Bronchial epithelial cell (primary cell): ENCODE results near the gene FOXRED2. TPM values are rescaled to one million over a fixed set of nuclear protein-coding genes. Genes with fewer than 3 reads are reported as not detected.

Source experiments
- DNase-seq: peaks from one replicate; pipeline ENCODE4 v3.0.0-alpha.2; 2010; ENCODE audit warnings: low read depth
- FAIRE-seq: peaks from 2 replicates; lab custom pipeline; 2011; peaks lifted over from hg19 to GRCh38; lab: Jason Lieb, UNC
- H3K27me3 ChIP-seq: 2 replicates; pipeline ENCODE4 v1.5.1; 2011; ENCODE audit warnings: low read length; ENCODE audit not compliant: control insufficient read depth, insufficient read depth
- H3K36me3 ChIP-seq: 2 replicates; pipeline ENCODE4 v1.5.1; 2011; ENCODE audit warnings: low read length; ENCODE audit not compliant: control insufficient read depth, insufficient read depth
- H3K4me3 ChIP-seq: 2 replicates; pipeline ENCODE4 v1.5.1; 2011; ENCODE audit warnings: mild to moderate bottlenecking, low read depth, low read length, control low read depth
- total RNA-seq: library from RNA; depleted of rRNA; stranded (reverse); fragments of >200 nt; gene quantifications from 2 replicates; pipeline ENCODE4 v1.2.1, GENCODE V29; 2014
- TF ChIP-seq, protein P1 (sequence below): IDR thresholded peaks from 2 replicates; pipeline ENCODE4 v1.5.1; 2011; ENCODE audit warnings: mild to moderate bottlenecking, moderate library complexity, low read length, control low read depth, inconsistent platforms; ENCODE audit not compliant: insufficient read depth, severe bottlenecking

FOXRED2 gene
- 1.6 and 2.0 TPM in 2 replicates for total RNA-seq

DNA sequence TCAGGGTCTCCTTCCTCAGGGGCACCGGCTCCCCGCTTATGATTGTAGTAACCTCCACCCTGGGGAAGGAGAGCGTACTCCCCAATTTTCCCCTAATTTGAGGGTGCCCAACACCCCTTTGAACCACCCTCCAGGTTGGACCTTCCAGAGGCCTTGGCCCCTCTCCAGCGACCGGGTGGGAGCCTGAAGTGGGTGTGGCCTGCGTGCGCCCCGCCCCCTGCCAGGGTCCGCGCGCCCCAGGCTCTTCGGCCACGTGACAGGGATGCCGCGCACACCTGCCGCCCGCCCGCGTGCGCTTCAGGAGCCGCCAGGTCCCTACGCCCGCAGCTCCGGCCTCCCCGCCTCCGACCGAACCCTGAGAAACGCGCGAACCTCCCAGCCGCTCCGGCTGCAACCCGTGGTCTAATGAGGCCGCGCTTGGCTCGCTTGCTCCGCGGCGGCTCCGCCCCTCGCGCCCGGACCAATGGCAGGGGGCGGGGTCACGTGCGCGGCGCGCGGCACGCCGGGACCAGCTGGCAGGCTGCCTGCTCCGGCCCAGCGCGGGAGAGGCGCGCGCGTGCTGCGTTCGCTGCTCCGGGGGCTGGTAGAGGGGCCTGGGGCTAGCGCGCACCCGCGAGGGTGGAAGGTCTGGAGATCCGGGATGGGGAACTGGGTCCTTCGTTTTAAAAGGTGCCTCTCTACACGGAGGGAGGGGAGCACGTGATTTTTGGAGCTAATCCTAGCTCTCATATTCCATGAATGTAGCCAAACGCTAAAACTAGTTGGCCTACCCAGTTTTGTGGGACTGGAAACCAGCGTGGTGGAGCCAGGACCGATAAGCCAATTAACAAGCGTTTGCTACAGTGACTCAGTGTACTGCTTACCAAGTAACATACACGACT is at the start of gene FOXRED2:
TSS of gene FOXRED2 (minus strand) at position 404 of the 881 bp plus-strand sequence. CDS start 618 bp downstream, outside the sequence.
- Histone ChIP-seq H3K4me3 (peak within 1 kb of the TSS; percentile 42), H3K36me3 (peaks cover 9% of the 10 kb centered on the region), H3K27me3 (no peaks in the 10 kb centered on the region)
- FAIRE-seq (no peak), DNase-seq (peak; percentile 36)
- TF ChIP-seq, protein P1, sequence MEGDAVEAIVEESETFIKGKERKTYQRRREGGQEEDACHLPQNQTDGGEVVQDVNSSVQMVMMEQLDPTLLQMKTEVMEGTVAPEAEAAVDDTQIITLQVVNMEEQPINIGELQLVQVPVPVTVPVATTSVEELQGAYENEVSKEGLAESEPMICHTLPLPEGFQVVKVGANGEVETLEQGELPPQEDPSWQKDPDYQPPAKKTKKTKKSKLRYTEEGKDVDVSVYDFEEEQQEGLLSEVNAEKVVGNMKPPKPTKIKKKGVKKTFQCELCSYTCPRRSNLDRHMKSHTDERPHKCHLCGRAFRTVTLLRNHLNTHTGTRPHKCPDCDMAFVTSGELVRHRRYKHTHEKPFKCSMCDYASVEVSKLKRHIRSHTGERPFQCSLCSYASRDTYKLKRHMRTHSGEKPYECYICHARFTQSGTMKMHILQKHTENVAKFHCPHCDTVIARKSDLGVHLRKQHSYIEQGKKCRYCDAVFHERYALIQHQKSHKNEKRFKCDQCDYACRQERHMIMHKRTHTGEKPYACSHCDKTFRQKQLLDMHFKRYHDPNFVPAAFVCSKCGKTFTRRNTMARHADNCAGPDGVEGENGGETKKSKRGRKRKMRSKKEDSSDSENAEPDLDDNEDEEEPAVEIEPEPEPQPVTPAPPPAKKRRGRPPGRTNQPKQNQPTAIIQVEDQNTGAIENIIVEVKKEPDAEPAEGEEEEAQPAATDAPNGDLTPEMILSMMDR, result no peak

DNA sequence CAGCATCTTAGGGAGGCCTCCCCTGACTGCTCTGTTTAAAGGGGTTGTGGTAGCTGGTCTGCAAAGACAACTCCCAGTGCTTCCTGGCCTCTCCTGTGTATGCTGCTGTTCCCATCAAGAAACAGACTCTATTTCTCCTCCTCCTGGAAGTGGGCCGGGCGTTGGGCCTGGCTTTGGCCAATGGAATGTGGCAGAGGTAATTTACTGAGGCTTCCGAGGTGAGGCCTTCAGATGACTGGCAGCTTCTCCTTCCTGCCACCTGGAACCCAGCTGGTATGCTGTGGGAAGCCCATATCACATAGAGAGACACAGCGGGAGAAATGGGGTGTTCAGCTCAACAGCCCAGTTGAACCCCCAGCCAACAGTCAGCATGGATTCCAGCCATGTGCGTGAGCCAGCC is 47.3 kb upstream of the FOXRED2 start:
- DNase-seq (no peak), FAIRE-seq (no peak)
- Histone ChIP-seq H3K36me3 (no peaks in the 10 kb centered on the region), H3K27me3 (peaks cover 5% of the 10 kb centered on the region), H3K4me3 (no peak overlapping the region)
- TF ChIP-seq, protein P1, result no peak

DNA sequence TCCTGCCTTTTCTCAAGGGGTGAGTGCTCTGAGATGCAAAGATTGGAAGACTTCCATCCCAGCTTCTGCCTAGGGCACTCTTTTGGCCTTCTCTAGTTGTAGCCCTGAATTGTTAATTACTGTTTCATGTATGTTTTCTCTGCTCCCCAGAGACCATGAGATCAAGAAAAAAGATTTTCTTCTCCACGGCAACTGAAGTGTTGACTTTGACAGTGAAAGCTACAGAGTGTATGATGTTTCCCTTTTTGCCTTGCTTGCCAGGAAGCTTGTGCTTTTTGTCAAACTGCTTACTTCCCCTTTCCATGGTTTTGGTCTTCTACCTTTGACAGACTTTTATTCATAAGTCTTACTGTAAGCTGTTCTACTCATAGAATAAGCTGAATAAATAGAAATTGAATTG is 45.4 kb upstream of the FOXRED2 start:
- no peak for DNase-seq
- peaks cover 5% of the 10 kb centered on the region for H3K27me3 ChIP-seq
- peak; percentile 50 for FAIRE-seq
- no peak overlapping the region for H3K4me3 ChIP-seq
- TF ChIP-seq, protein P1, result no peak
- H3K36me3 ChIP-seq, result no peaks in the 10 kb centered on the region

DNA sequence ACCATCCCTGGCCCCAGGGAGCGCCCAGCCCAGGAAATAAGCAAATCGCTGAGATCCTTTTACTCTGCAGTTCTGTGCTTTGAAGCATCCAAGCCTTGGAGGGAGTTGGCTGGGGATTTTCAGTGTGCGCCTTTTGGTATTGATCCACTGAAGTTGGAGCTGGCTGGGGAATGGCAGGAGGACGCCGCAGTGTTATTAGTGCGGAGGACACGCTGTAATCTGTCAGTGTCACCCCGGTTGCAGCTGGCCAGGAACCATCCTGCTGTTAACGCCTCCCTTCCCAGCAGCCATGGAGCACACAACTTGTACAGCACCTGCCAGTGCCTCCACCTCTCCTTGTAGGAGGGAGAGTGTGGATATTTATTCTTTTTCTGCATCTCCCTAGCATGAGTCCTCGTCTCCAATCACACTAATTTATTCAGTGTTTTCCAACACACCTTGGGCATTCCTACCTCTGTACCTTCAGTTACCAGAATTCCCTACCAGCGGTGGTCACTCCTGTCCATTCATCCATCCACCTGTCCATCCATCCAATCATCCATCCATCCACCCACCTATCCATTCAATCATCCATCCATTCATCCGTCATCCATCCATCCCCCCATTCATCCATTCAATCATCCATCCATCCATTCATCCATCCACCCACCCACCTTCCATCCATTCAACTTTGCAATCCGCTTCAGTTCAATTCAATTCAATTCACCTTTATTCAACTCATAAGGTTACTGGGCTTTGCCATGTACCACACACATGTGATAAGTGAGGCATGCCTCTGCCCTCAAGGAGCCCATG is 44.1 kb upstream of the FOXRED2 start:
- Histone ChIP-seq H3K27me3 (peaks cover 5% of the 10 kb centered on the region), H3K36me3 (no peaks in the 10 kb centered on the region), H3K4me3 (no peak overlapping the region)
- TF ChIP-seq, protein P1, result no peak
- DNase-seq (no peak), FAIRE-seq (no peak)

DNA sequence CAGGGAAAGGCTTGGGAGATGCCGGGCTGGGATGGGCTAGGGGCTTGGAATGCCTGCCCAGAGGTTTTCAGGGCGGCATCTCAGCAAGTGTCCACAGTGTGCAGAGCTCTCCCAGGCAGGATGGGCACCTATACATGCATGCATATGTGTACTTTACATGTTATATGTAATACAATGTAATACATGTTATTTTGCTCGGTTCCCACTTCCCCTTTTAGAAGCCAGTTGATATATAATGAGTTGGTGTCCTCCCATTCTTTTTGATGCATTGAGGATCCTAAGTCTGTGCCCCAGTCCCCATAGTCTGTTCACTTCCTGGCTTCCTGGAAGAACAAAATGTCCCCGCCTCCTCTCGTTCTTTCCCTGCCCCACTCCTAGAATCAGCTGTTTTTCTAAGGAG is 42.2 kb upstream of the FOXRED2 start:
- no peak for FAIRE-seq
- Histone ChIP-seq H3K4me3 (no peak overlapping the region), H3K27me3 (peaks cover 5% of the 10 kb centered on the region), H3K36me3 (no peaks in the 10 kb centered on the region)
- no peak for DNase-seq
- TF ChIP-seq, protein P1, result no peak
